Ramos (cell line): Measurements from ENCODE around the gene BRINP2.

Experiments used
- in situ Hi-C: fragments of 300-500 bp; cut with MboI; formaldehyde crosslinking; loops from one replicate; pipeline ENCODE4 v1.14.3; 2022; ENCODE audit warnings: low sequenced_read_pairs; ENCODE audit not compliant: unreplicated experiment

The BRINP2 gene

DNA sequence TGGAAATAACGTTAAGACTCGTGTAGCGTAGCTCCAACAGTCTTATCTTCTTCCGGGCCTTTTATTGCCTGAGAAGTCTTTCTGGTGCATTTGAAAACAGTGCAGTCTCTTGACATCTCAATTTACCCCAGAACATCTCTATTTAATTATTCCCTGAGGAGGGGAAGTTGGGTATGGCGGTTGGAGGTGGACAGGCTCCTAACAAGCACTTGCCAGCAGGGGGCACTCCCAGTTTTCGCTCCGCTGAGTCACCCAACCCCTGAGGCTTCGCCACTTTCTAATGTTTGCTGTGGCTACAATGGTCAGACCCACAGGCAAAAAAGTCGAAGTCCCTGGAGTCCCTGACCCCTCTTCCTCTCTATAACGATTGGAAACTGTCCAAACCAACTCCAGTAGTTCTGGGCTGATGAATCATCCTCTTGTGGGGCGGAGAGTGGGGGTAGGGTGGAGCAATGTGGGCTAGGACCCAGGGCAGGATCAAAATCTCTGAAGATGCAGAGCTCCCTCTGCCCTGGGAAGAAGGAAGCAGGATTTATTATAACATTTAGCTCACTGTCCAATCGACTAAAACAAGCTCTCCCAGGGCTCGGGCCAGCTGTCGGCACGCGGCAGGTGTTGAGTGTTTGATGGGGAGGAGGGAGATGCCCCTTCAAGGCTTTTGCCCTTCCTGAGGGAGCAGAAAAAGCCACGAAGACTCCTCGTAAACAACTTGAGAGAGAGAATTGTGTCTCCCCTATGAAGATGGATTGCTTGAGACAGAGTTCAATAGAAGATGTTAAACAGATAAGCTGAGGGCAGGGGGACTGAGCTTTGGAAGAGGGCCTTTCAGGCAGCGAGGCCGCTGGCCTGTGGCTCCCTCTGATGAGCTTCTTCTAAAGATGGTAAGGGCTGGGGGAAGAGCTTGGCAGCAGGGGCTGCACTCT is 85.7 kb downstream of the BRINP2 start:
- in situ Hi-C loops, result no loop called here

DNA sequence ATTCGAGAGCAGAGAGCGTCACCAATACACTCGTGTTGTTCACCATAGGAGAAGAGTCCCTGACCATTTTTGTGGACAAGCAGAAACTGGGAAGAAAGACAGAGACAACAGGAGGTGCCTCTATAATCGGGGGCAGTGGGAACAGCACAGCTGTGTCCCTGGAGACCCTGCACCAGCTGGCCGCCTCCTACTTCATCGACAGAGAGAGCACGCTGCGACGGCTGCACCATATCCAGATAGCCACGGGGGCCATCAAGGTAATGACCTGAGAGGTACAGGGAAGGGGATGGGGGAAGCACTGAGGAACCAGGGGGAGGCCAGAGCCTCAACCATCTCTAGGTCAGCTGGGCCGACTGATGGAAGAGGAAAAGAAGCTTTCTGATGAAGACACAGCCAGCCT is 86.4 kb downstream of the BRINP2 start:
- in situ Hi-C loops, result no loop called here

DNA sequence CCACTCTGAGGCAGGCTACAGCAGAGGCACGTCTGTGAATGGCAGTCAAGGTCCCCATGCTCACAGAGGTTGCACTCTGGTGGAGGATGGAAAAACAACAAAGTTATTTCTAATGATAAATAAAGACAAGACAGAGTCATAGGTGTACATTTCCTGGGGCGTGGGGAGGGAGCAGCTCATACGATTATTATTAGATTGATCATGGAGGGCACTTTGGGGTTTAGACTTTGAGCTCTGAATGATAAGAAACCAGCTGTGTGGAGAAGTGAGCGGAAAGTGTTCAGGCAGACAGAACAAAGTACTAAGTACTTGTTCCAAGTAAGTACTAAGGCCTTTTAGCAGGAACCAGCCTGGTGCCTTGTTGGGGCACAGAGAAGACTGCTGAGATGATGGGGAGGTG is 86.8 kb downstream of the BRINP2 start:
- in situ Hi-C loops, result no loop called here

DNA sequence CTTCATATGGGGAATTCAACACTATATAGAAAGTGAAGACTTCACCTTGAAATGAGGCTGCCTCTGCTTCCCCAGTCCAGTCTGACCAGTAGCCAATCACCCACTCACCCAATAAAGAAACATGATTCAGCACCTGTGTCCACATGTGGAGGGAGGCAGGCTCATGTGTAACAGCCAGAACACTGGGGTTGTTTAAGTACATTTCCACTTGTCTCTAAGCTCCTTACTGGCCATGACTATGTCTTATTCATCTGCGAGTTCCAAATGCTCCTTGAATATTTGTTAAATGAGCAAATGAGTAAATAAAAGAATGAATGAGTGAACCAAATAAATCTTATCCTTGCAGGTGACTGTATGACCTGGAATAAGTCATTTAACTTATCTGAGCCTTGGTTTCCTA is 100.1 kb downstream of the BRINP2 start:
- in situ Hi-C loops, result no loop called here

DNA sequence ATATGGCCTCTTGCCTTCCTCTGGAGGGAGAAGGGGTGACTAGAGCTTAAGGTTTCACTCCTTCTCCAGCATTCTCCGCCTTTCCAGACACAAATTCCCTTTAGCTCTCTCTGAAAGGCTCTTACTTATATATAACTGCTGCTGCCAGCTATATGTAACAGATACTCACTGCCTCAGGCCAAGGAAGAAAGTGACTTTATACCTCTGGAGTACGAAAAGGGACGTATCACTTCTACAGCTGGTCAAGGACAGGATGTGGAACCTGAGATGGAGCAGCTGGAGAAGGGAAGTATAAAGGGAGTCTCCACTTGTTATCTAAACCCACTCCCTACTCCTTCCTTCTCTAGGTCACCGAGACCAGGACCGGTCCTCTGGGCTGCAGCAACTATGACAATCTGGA is 102.4 kb downstream of the BRINP2 start:
- in situ Hi-C loops, result no loop called here

DNA sequence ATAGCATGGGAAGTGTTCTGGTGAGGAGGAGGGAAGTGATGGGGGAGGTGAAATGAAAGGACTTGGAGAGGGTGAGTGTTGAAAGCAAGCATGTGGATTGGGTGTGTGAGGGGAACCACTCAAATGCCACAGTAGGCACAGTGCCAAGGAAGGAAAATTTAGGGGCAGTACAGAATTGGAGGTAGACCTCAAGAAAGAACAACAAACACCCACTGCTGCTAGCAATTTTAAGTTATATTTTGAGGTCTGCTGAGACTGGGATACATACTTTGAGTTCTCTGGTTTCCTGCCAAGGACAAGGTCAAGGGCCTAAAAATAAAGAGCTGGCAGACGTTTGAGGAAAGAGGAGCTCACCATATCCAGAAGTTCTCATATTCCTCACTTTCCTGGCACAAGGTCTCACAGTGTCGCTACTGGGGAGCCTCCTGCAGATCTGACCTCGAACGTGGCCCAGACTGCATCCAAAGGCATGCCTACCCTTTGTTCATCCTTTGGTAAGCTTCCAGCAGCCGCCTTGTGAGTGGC is 104.0 kb downstream of the BRINP2 start:
- in situ Hi-C loops, result no loop called here

DNA sequence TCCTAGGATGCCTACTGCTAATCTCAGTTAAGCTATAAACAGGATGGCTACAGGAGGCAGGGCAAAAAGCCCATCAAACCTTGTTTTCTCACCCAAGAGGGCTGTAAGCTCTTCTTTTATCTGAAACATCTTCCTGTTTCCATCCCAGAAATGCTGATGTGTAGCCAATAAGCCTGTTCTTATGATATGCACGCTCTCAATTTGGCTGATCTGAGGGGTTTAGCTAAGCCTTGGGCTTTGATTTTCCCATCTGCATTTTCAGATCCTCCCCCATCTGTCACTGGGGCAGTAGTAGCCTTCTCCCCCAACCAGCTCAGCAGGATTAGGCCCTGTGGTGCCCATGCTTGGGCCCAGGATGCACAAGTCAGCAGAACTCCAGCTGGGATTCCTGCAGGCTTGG is 105.0 kb downstream of the BRINP2 start:
- in situ Hi-C loops, result no loop called here

DNA sequence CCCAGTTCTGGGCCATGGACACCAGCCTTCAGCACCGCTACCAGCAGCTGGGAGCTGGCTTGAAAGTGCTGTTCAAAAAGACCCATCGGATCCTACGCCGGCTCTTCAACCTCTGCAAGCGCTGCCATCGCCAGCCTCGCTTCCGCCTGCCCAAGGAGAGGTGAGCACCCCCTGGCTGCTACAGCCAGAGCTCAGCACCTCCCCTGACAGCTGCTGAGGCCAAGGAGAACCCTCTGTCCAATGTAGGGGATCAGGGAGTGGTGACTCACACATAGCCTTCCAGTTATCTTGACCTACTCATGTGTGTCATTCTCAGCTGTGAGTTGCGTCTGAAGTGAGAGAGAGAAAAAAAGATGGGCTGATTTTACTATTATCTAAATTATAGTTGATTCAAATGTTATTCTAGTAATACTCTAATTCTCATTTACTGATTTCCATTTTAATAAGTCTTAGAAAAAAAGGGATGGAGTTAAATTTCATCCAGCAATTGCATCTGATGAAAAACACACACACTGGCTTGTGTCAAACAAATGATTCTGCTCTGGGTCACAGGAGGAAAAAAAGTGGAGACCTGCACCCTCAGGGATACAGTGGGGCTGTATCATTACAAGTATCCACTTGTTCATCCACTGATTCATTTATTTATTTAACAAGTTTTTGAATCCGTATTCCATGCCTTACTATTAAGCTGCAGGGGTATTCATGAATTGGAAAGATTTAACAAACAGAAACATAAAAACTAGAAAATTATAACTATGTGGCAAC is 108.0 kb downstream of the BRINP2 start:
- in situ Hi-C loops, result no loop called here

DNA sequence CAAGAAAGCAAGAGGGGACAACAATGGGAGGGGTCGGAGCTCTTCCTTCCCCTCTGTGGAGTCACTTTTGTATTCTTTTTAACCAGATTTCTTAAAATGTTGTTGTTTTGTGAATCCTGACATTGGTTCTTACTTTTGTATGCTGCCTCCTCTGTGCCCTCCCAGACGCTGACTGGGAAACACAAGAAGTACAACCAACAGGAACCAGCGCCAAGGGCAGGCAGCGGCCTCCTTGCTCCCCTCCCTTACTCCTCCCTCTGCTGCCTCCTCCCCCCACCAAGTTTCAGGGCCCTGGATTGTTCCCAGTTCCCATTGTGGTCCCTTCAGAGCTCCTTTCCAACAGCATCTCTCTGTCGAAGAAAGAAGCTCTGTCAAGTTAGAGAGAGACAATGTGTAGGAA is 111.1 kb downstream of the BRINP2 start:
- in situ Hi-C loops, result no loop called here

DNA sequence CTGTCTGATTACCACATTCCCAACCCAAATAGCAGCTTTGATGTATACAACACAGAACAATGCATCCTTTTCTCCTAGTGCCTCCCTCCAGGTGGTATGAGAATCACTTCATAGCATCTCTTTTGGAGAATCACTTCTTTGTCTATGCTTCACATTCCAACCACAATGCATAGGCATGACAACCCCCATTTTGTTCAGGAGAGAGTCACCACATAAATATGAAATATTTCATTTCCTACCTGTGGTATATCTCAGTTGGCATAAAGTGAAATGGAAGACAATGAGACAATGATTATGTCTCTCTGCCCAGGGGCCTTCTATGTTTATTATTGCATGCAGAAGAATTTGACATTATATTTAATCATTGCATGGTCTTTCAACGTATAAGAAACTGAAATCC is 112.2 kb downstream of the BRINP2 start:
- in situ Hi-C loops, result no loop called here

DNA sequence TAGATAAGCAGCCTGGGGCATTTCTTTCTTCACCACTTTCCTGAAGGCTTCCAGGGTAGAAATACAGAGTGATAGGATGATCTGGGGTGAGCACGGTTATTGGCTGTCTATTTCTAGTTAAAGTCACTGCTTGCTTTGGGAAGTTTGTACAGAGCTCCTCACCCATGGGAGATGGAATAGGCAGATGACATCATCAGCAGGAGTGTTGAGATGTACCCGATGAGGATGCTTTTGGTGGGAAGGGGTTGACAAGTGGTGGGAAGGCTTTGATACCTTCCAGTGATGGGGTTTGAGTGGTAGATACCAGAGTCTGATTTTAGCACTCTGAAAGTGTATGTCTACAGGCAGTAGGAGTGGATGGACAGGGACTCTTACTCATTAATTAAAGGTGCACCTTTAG is 112.6 kb downstream of the BRINP2 start:
- in situ Hi-C loops, result no loop called here

DNA sequence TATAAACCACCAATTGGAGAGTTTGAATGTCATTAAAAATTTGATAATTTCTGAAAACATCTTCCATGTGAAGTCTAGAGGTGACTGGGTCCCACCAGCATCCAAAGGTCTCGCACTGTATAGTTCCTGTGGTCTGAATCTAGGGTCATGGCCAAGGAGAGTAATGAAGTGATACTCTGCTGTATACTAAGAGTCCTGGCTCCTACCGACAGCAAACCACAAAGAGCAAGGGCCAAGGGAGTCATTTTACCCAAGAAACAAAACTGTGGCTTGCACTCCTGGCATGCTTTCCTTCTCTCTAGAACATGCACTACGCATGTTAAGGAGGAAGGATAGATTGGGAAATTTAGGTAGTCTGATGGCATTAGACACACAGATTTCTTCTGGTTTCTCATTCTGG is 115.6 kb downstream of the BRINP2 start:
- in situ Hi-C loops, result no loop called here

DNA sequence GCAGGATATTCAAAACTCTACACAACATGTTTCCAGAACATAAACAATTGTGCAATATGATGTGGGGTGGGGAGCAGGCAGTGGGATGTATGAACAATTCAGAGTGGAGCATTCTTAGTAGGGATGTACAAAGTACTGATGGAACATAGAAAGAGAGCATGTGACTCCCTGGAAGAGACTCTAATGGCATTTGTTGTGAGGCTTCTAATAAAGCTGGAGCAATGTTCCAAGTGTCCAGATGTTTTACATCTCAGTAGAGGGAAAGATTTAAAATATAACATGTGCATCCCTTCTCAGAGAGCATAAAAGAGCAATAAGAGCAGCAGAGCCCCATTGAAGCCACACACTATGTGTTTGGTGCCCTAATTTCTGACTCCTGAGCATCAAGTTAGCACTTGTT is 116.5 kb downstream of the BRINP2 start:
- in situ Hi-C loops, result no loop called here

DNA sequence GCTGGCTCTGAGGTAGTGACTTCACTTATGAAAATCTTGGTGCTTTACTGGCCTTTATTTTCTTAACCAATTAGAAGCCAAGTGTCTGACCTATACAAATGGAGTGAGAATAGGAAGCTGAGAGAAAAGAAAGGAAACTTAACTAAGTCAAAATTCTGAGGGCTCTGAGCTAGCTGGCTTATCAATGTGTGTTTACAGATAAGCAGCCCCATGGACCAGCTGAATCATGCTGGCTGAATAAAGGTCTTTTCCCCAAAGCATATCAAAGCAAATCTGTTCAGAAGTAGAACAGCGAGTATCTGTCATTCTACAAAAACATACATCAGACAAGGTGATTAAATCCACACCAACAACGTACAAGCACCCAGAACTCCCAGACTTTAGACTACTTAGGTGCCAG is 117.2 kb downstream of the BRINP2 start:
- in situ Hi-C loops, result no loop called here

DNA sequence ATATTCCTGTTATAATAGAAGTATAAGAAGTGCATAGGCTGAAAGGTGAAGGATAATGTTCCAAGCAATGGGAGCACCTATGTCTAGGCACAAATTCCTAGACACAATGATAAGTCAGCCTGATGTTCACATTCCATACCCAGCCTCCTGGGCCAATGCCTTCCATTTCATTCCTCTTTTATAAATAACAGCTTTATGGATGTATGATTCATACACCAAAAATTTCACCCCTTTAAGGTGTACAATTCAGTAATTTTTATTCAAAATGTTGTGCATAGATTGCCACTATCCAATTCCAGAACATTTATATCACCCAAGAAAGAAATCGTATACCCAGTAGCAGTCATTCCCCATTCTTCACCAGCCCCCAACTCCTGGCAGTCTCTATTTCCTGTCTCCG is 118.8 kb downstream of the BRINP2 start:
- in situ Hi-C loops, result no loop called here

DNA sequence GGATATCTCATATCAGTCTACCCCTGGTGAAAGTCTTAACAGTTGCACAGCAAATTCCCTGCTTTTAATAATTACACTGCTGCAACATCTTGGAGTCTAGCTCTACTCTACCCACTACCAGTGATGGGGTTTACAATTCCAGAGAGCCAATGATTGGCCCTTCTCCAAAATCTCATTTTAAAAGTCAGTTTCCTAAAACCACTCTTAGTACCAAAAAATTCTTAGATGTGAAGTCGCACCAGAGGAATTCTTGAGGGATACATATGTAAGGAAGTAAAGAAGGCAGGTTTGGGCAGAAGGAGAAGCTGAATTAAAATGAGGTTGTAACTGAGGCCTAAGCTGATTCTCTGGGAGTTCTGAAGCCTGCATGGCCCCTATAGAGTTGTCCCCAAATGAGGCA is 129.7 kb downstream of the BRINP2 start:
- in situ Hi-C loops, result no loop called here

DNA sequence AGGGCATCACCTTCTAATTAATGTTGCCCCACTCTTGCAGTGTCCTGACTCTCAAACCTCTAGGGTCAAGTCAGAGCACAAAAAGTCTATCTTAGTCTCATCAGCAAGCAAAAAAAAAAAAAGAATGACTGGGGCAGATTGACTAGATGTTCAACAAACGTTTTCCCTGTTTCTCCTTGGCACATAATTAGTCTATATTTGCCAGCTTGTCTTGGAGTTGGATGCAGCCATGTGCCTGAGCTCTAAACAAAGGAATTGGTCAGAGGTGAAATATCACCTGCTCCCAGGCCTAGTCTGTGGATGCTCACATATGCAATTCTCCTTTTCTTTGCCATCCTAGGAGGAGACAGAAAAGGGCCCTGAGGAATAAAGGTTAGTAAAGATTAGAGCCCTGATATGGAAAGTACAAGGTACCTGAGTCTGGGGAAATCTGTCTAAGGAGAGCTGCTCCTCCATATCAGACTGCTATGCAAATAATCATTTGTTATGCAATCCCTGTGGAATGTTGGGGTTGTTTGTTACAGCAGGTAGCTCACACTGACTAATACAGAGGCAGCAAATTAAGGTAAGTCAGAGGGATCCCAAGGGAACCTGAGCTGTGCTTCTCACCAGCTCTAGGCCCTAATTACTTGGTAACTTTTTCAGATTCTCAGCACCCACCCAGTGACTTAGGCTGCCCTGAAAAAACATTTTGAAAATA is 130.8 kb downstream of the BRINP2 start:
- in situ Hi-C loops, result no loop called here

DNA sequence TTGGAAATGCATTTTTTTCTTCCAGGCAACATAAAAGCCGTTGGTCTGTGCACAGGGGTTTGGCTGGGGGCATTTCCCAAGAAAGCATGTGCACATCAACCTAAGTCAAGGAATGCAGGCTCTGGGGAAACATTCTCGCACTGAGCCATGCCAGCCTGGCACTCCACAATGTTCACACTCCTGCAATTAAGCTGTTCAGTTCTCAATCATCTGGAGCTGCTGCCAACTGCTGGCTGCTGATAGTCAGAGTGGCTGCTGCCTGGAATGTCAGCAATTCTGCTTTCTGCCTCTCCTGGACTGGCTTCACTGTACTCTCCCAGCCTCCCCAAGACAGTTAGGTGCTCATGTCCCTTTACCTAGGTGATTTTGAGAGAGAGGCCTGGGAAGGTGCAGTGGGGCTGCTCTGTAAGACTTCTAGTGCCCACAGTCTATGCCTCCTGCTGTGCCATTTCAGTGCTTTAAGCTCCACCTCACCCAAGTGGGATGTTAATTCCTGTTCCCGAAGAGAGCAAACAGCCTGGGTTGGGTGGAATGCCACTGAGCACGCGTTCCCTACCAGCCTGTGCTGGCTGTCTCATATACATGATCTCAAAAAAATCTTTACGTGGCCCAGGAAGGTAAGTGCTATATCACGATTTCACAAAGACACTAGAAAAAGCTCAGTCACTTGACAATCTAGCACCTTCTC is 131.7 kb downstream of the BRINP2 start:
- in situ Hi-C loops, result no loop called here

DNA sequence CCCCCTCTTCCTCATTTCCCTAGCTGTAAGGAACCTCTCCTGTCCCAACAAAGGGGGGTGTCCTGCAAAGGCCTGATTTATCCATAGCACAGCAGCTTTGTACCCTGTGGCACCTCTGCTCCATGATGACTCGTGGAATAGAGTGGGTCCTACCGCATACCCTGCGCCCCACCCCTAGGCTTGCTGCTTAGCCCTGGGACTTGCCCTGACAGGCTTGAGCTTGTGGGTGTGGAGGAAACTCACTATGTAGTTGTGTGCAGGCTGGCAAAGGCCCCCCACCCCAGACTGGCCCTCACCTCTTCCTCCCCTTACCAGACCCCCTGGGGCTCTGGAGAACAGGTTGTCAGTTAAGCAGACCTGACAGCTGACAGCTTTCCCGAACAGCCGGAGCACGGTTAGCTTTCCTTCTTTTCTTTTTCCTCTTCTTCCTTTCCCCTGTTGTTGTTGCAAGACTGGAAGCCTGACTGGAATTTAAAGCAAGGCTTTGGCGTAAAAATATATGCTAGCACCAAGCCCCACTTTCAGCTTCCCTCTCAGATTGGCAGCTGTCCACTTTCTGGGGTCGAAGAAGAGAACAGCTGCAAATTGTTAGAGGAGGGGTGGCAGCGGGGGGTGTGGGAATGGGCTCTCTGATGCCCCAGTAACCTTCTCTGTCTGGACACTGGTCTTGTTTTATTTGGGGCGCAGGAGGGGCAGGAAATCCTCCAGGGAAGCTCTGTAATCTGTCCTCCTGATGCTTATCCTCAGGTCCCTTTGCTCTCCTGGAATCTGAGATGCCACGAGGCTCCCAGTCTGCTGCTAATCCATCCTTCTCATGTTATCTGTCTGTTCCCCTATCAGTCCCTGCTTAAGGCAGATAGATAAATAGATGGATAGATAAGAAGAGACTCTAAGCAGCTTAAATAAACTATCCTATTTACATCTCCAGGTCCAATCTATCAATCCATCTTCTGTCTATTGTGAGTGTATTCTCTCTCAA is 134.6 kb downstream of the BRINP2 start:
- in situ Hi-C loops, result no loop called here
